OCI-LY3 (cell line): ENCODE measurements around the gene SHH.

ENCODE experiments used
- EZH2phosphoT487 ChIP-seq: fragments of 200-600 bp; shearing (Covaris generic); IDR thresholded peaks from 2 replicates; pipeline ENCODE4 v1.6.1; 2018; ENCODE audit warnings: antibody characterized with exemption, mixed run types, low read depth
- TF ChIP-seq, protein P1 (sequence below): fragments of 200-600, 300-600 bp; sonication (generic); IDR thresholded peaks from 2 replicates; pipeline ENCODE4 v1.5.1; 2014; ENCODE audit warnings: antibody characterized with exemption, low read length, low read depth

DNA sequence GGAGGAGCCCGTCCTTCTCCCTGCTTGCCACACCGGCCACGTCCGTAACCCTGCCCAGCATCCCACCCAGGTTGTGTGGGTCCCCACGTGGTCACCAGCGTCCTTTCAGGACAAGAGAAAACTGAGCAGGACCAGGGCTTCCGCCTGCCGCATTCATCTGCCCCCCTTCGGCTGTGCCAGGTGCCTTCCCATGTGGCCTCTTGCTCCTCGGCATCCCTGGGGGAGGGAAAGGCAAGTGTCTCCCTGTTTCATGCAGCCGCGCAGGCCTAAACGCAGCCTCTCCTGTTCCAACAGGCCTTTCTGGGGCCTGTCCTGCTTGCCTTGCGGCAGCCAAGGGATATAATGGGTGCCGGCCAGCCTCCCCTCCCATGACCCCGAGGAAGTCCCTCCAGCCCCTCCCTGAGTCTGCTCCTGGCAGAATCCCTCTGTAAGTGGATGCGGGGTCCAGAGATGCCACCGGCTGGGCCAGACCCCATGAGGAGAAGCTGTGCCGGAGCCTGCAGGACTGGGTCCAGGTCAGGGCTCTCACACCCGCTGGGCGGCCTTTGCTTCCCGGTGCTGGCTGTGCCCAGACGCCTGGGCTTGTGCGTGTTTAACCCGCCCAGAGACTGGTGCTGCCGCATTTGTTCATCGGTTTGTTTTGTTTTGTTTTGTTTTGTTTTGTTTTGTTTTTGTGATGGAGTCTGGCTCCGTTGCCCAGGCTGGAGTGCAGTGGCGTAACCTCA lies 23.1 kb downstream of the SHH start:
- TF ChIP-seq, protein P1, sequence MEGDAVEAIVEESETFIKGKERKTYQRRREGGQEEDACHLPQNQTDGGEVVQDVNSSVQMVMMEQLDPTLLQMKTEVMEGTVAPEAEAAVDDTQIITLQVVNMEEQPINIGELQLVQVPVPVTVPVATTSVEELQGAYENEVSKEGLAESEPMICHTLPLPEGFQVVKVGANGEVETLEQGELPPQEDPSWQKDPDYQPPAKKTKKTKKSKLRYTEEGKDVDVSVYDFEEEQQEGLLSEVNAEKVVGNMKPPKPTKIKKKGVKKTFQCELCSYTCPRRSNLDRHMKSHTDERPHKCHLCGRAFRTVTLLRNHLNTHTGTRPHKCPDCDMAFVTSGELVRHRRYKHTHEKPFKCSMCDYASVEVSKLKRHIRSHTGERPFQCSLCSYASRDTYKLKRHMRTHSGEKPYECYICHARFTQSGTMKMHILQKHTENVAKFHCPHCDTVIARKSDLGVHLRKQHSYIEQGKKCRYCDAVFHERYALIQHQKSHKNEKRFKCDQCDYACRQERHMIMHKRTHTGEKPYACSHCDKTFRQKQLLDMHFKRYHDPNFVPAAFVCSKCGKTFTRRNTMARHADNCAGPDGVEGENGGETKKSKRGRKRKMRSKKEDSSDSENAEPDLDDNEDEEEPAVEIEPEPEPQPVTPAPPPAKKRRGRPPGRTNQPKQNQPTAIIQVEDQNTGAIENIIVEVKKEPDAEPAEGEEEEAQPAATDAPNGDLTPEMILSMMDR, result no peak
- no peak for TF ChIP-seq EZH2phosphoT487
